GM19043 (cell line): Measurements from ENCODE around the gene GLT6D1.

Experiments
- ATAC-seq: cut with Tn5 transposase; IDR thresholded peaks from one replicate; pipeline ENCODE4 v1.9.1; 2021; ENCODE audit warnings: low read depth; ENCODE audit not compliant: unreplicated experiment

GLT6D1 gene

DNA sequence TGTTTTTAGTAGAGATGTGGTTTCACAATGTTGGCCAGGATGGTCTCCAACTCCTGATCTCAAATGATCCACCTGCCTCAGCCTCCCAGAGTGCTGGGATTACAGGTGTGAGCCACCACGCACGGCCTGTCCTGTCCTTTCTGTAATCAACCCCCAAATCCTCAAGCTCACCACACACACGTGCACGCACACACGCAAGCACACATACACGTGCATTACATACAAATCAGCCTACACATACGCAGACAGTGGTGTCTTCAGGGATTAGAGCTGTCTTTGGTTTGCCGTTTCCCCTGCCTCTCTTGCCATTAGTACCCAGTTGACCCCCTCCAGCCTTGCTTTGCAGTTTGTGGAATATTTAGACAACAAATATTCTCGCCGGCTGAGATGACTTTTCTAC lies 6.5 kb downstream of the GLT6D1 start:
- ATAC-seq = no peak

DNA sequence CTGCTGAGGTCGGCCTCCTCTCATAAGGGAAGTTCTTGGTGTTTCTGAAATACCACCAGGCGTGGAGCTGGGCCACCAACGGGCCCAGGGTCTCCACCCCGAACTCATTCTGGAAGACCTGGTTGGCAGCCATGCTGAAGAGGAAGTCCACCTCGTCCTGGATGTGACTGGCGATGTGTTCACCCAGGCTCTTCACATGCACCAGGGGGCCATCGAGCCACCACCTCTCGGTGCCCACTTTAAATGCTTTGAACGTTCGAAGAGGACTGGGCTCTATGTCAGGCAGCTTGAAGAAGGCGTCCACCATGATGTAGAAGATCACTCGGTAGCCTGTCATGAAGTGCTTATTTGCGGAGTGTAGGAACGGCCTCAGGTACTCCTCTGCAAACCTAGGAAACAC lies 15.1 kb downstream of the GLT6D1 start:
- ATAC-seq = no peak

GRCh38 chr9:135622415-135623020 lies 16.8 kb downstream of the GLT6D1 start:
- no peak for ATAC-seq

GRCh38 chr9:135620558-135620957 lies 18.8 kb downstream of the GLT6D1 start:
- ATAC-seq = no peak

DNA sequence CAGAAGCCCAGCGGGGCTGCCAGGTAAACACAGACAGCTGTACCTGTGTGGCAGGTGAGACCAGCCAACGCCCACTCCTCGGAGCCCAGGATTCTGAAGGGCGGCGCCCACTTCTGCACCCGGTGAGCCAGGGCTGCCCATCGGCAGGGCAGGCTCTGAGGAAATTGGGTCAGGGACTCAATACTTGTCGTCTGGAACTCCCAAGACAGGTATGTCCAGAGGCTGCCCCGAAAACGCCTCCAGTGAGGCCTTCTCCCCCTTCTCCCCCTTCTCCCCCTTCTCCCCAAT lies 19.8 kb downstream of the GLT6D1 start:
- ATAC-seq = no peak

DNA sequence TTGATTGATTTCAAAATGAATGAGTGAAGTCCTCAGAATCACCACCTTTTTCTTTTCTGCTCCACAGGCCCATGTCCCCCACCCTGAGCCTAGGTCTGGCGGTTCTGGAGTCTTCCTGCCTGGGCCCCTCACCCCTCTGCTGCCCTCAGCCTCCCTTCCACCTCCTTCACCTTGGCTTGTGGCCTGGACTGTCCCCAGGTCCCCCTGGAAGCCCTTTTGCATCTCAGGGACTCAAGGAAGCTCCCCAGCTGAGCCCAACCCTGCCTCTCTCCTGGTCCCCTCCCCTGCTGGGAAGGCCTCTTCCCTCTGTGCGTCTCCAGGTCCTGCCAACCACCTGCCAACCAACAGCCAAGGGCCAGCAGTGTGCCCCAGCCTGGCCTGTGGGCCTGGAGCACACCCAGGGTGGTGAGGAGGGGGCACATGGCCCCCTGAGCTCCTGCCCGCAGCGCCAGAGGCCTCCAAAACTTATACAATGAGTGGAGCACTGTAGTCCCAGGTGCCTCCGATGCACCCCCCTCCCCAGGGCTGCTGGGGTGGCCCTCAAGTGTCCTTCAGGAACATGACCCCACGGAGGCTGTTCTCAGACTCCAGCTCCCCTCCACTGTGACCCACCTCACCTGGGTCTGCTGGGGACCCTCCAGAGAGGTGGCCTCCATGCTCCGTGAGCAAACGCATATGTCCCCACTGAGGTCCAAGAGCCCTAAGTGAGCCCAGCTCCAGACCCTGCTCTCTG lies 20.3 kb downstream of the GLT6D1 start:
- no peak for ATAC-seq

DNA sequence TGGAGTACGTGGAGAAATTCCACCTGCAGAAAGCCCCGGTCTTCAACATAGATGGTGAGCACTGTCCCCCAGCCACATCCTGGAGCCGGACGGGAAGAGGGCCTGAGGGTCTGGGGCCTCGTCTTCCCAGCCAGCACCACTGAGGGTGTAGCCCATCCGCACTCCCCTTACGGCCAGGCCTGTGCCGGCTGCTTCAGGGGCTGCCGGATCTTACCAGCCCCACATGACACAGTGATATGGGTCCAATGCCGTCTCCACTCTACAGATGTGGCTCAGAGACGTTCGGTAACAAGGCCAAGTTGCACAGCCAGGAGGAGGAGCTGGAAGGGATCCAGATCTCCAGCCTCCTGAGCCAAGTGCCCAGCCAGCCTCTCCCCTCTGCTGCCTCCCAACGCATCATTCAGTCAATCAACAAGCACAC lies 21.3 kb downstream of the GLT6D1 start:
- no peak for ATAC-seq

- ATAC-seq = no peak
Observed at GRCh38 chr9:135617538-135617900, 21.8 kb downstream of the GLT6D1 start.

- no peak for ATAC-seq
Observed at GRCh38 chr9:135616619-135617537, 22.5 kb downstream of the GLT6D1 start.

- ATAC-seq = no peak
Observed at GRCh38 chr9:135615666-135616618, 23.4 kb downstream of the GLT6D1 start.

GRCh38 chr9:135614821-135615665 lies 24.3 kb downstream of the GLT6D1 start:
- ATAC-seq = no peak

GRCh38 chr9:135613946-135614805 lies 25.2 kb downstream of the GLT6D1 start:
- ATAC-seq = no peak

DNA sequence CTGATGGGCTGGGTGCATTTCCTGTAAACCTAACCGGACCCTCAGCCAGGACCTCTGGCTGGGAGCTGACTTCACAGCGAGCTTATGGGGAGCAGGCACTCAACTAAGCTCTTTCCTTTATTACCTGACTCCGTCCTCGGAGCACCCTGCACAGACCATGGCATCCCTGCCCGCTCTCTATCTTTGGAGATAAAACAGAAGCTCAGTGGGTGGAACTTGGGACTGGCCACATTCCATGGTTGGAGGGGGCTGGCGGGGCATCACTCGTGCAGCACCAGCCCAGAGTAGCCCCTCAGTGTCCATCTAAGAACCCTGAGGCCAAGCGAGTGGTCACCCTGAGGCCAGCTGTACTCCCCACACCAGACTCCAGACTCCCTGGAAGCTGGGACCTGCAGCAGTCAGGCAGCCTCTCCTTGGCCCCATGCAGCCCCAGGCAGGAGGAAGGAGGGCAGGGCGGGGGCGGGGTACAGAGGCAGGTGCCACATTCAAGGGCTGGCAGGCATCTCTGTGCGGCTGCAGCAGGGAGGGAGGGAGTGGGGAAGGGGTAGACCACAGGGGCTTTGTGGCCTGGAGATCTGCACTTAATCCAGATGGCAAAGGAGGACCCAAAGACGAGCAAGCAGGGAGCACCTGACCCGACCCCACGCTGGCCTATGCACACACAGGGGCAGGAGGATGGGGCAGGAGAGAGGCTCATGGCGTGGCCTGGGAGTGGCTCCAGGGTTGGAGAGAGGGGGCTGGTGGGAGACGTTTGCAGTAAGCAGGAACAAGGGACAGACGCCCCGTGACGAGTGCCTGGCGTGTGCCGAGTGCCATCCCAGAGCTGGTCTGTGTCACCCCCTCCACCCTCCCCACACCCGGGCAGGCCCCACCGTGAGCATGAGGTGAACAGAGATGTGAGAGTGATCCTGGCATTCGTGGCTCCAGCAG lies 26.1 kb downstream of the GLT6D1 start:
- no peak for ATAC-seq

DNA sequence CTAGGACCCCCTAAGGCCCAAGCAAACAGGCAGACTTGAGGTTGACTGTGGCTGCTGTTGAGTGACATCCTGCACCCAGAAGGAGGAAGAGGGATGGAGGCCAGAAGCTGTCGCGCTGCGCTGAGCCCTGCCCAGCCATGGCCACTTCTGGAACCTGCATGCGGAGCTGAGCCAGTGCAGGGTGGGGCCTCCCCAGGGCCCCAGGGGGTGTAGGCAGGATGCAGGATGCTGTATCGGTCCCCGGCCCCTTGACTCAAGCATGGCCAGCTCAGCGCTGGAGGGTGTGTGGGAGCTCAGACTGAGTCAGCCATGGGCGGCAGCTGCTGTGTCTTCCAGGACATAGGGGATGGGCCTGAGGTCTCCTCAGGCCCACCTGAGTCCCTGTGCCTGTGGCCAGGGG lies 26.9 kb downstream of the GLT6D1 start:
- no peak for ATAC-seq

GRCh38 chr9:135611875-135612209 lies 27.5 kb downstream of the GLT6D1 start:
- ATAC-seq = no peak

DNA sequence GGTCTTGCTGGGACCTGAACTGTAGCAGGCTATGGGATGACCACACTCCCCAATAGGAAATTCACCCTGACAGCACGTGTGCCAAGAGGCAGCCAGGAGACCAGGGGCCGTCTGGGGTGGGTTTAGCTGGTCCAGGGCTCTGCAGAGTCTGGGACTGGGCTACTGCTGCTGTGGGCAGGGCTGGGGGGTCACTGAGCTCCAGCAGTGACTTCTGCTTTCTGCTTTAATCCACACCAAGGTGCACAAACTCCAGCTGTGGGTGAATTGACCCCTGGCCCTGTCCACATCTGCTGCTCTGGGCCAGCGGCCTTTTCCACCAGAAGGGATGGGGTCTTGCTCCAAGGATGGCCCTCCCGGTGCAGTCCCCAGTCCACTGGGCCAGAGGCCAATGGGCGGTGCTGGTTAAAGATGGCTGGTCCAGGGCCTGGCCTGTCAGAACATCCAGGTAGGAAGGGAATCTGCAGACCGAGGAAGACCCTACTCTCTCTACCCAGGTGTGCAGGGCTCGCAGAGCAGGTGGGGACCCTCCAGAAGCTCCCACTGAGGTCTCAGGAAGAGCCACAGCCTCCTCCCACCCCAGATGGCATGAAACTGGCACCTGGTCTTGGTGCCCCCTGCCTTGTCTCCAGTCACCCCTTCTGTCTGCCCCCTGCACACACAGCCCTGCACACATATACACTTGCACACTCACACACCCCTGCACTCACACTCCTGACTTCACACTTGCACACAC lies 28.0 kb downstream of the GLT6D1 start:
- ATAC-seq = no peak
